ENCODE data around the gene INS.

INS gene

GRCh38 chr11:2174361-2174760 lies 13.4 kb upstream of the INS start:
- Histone ChIP-seq H3K27me3 (no peaks in the 10 kb centered on the region), H3K9me3 (no peaks in the 10 kb centered on the region), H3K4me1 (peaks cover 20% of the 10 kb centered on the region), H3K4me3 (ENCODE audit: low read depth, low read length) (no peak overlapping the region), H3K36me3 (no peaks in the 10 kb centered on the region)
- no peak for TF ChIP-seq CTCF (IDR thresholded peaks at IDR 0.05; ENCODE audit: low read depth, low read length)
- DNase-seq, result no peak

- DNase-seq, result no peak
Observed at GRCh38 chr11:2173761-2174160, 12.8 kb upstream of the INS start.

GRCh38 chr11:2173150-2173693 lies 12.2 kb upstream of the INS start:
- H3K27me3 ChIP-seq, result no peaks in the 10 kb centered on the region
- no peak for DNase-seq
- no peak overlapping the region for H3K4me3 ChIP-seq (ENCODE audit: low read depth, low read length)
- no peaks in the 10 kb centered on the region for H3K9me3 ChIP-seq
- TF ChIP-seq CTCF (IDR thresholded peaks at IDR 0.05; ENCODE audit: low read depth, low read length), result peak; percentile 61
- H3K4me1 ChIP-seq, result peaks cover 24% of the 10 kb centered on the region
- no peaks in the 10 kb centered on the region for H3K36me3 ChIP-seq

More at GRCh38 chr11:2173761-2174160, 12.8 kb upstream of the INS start:
- no peaks in the 10 kb centered on the region for H3K36me3 ChIP-seq
- H3K9me3 ChIP-seq, result no peaks in the 10 kb centered on the region
- no peak overlapping the region for H3K4me3 ChIP-seq (ENCODE audit: low read depth, low read length)
- peaks cover 21% of the 10 kb centered on the region for H3K4me1 ChIP-seq
- no peak for TF ChIP-seq CTCF (IDR thresholded peaks at IDR 0.05; ENCODE audit: low read depth, low read length)
- H3K27me3 ChIP-seq, result no peaks in the 10 kb centered on the region

- no peaks in the 10 kb centered on the region for H3K9me3 ChIP-seq
- no peak for DNase-seq
- H3K36me3 ChIP-seq, result no peaks in the 10 kb centered on the region
- no peaks in the 10 kb centered on the region for H3K27me3 ChIP-seq
- TF ChIP-seq CTCF (IDR thresholded peaks at IDR 0.05; ENCODE audit: low read depth, low read length), result no peak
- peaks cover 26% of the 10 kb centered on the region for H3K4me1 ChIP-seq
- no peak overlapping the region for H3K4me3 ChIP-seq (ENCODE audit: low read depth, low read length)
Observed at GRCh38 chr11:2172676-2173075, 11.7 kb upstream of the INS start.

- Histone ChIP-seq H3K9me3 (no peaks in the 10 kb centered on the region), H3K4me1 (peaks cover 32% of the 10 kb centered on the region), H3K36me3 (no peaks in the 10 kb centered on the region), H3K27me3 (no peaks in the 10 kb centered on the region), H3K4me3 (ENCODE audit: low read depth, low read length) (peak within 1 kb of the TSS; percentile 25)
- TF ChIP-seq CTCF (IDR thresholded peaks at IDR 0.05; ENCODE audit: low read depth, low read length), result no peak
- no peak for DNase-seq
Observed at GRCh38 chr11:2171591-2172003, 10.6 kb upstream of the INS start, which contains the start of gene TH. Gene TH, minus strand, starts transcription at chr11:2171815. Its CDS starts 29 bp downstream, at chr11:2171786.

GRCh38 chr11:2169626-2170570 lies 8.9 kb upstream of the INS start:
- no peak for TF ChIP-seq CTCF (IDR thresholded peaks at IDR 0.05; ENCODE audit: low read depth, low read length)
- Histone ChIP-seq H3K36me3 (no peaks in the 10 kb centered on the region), H3K4me3 (ENCODE audit: low read depth, low read length) (peak overlapping the region; percentile 26), H3K4me1 (peaks cover 31% of the 10 kb centered on the region), H3K9me3 (no peaks in the 10 kb centered on the region), H3K27me3 (no peaks in the 10 kb centered on the region)
- no peak for DNase-seq
